H9 (cell line): ENCODE measurements around the gene SRPX. TPM values are rescaled to one million over a fixed set of nuclear protein-coding genes. Genes with fewer than 3 reads are reported as not detected.

Source experiments
- DNase-seq: peaks from one replicate; pipeline ENCODE4 v3.0.0-alpha.2; 2017
- H2AFZ ChIP-seq: one replicate; pipeline ENCODE4 v1.6.1; 2013; ENCODE audit warnings: mild to moderate bottlenecking, low read length, control low read depth, moderate library complexity
- H2AK5ac ChIP-seq: 2 replicates; pipeline ENCODE4 v1.6.1; 2013; ENCODE audit warnings: low read length, control low read depth, mixed read lengths; ENCODE audit not compliant: insufficient read length
- H2BK120ac ChIP-seq: one replicate; pipeline ENCODE4 v1.6.1; 2013; ENCODE audit warnings: low read depth, mild to moderate bottlenecking, low read length, control low read depth, inconsistent platforms; ENCODE audit not compliant: poor library complexity, severe bottlenecking
- H2BK12ac ChIP-seq: 2 replicates; pipeline ENCODE4 v1.6.1; 2013; ENCODE audit warnings: low read length, control low read depth, mixed read lengths, low read depth; ENCODE audit not compliant: insufficient read length
- H2BK15ac ChIP-seq: 2 replicates; pipeline ENCODE4 v1.6.1; 2013; ENCODE audit warnings: low read depth, low read length, control low read depth
- H2BK20ac ChIP-seq: one replicate; pipeline ENCODE4 v1.6.1; 2013; ENCODE audit warnings: low read depth, mild to moderate bottlenecking, low read length, control low read depth, inconsistent platforms; ENCODE audit not compliant: poor library complexity, severe bottlenecking
- H2BK5ac ChIP-seq: 2 replicates; pipeline ENCODE4 v1.6.1; 2013; ENCODE audit warnings: low read length, control low read depth, mixed read lengths; ENCODE audit not compliant: insufficient read length
- H3K14ac ChIP-seq: 2 replicates; pipeline ENCODE4 v1.6.1; 2013; ENCODE audit warnings: low read length, control low read depth; ENCODE audit not compliant: insufficient read depth
- H3K18ac ChIP-seq: 2 replicates; pipeline ENCODE4 v1.6.1; 2013; ENCODE audit warnings: low read depth, mild to moderate bottlenecking, mixed read lengths, low read length, control low read depth; ENCODE audit not compliant: insufficient read length
- H3K23ac ChIP-seq: 2 replicates; pipeline ENCODE4 v1.6.1; 2013; ENCODE audit warnings: low read length, control low read depth, mixed read lengths, low read depth; ENCODE audit not compliant: insufficient read length
- H3K23me2 ChIP-seq: 2 replicates; pipeline ENCODE4 v1.6.1; 2013; ENCODE audit warnings: low read depth, mild to moderate bottlenecking, mixed read lengths, low read length, control low read depth; ENCODE audit not compliant: insufficient read length, poor library complexity, severe bottlenecking
- H3K27ac ChIP-seq: 2 replicates; pipeline ENCODE4 v1.5.1; 2013; ENCODE audit warnings: low read length, control low read depth, mixed read lengths, low read depth; ENCODE audit not compliant: insufficient read length
- H3K27me3 ChIP-seq: 2 replicates; pipeline ENCODE4 v1.6.1; 2013; ENCODE audit warnings: low read length, control low read depth, inconsistent platforms; ENCODE audit not compliant: insufficient read depth
- H3K4ac ChIP-seq: 2 replicates; pipeline ENCODE4 v1.6.1; 2013; ENCODE audit warnings: low read depth, mild to moderate bottlenecking, control low read depth, inconsistent platforms, low read length, moderate library complexity
- H3K4me1 ChIP-seq: 2 replicates; pipeline ENCODE4 v1.6.1; 2013; ENCODE audit warnings: low read length, control low read depth, inconsistent platforms; ENCODE audit not compliant: insufficient read depth
- H3K4me2 ChIP-seq: 2 replicates; pipeline ENCODE4 v1.6.1; 2013; ENCODE audit warnings: low read length, control low read depth, mixed read lengths; ENCODE audit not compliant: insufficient read length, insufficient read depth
- H3K56ac ChIP-seq: 2 replicates; pipeline ENCODE4 v1.6.1; 2013; ENCODE audit warnings: low read depth, mild to moderate bottlenecking, mixed read lengths, low read length, control low read depth; ENCODE audit not compliant: insufficient read length
- H3K79me1 ChIP-seq: 2 replicates; pipeline ENCODE4 v1.6.1; 2013; ENCODE audit warnings: low read depth, mild to moderate bottlenecking, moderate library complexity, low read length, control low read depth, inconsistent platforms; ENCODE audit not compliant: insufficient read depth, poor library complexity, severe bottlenecking
- H3K79me2 ChIP-seq: 2 replicates; pipeline ENCODE4 v1.6.1; 2013; ENCODE audit warnings: low read length, control low read depth, inconsistent platforms; ENCODE audit not compliant: insufficient read depth
- H3K9ac ChIP-seq: 2 replicates; pipeline ENCODE4 v1.6.1; 2013; ENCODE audit warnings: low read length, control low read depth, mixed read lengths; ENCODE audit not compliant: insufficient read length; ENCODE audit errors: extremely low read depth
- H3K9me3 ChIP-seq: one replicate; pipeline ENCODE4 v1.6.1; 2013; ENCODE audit warnings: low read depth, low read length, inconsistent platforms; ENCODE audit not compliant: control insufficient read depth
- H3T11ph ChIP-seq: one replicate; pipeline ENCODE4 v1.6.1; 2013; ENCODE audit warnings: mild to moderate bottlenecking, low read length, control low read depth, inconsistent platforms
- H4K20me1 ChIP-seq: one replicate; pipeline ENCODE4 v1.6.1; 2013; ENCODE audit not compliant: control insufficient read depth, insufficient read length, insufficient read depth
- H4K5ac ChIP-seq: 2 replicates; pipeline ENCODE4 v1.6.1; 2013; ENCODE audit warnings: low read depth, mild to moderate bottlenecking, mixed read lengths, low read length, control low read depth; ENCODE audit not compliant: insufficient read length
- H4K8ac ChIP-seq: replicated peaks from 2 replicates; pipeline ENCODE4 v1.6.1; 2013; ENCODE audit warnings: low read length, control low read depth, mixed read lengths, low read depth; ENCODE audit not compliant: insufficient read length
- H4K91ac ChIP-seq: 2 replicates; pipeline ENCODE4 v1.6.1; 2013; ENCODE audit warnings: low read depth, mild to moderate bottlenecking, moderate library complexity, mixed read lengths, low read length, control low read depth; ENCODE audit not compliant: insufficient read length
- H3K27ac Mint-ChIP-seq, 3 experiments: 2 replicates in 2 of 3; 3 replicates in 1 of 3; pipeline ENCODE4 v1.8.0; 2020 to 2021; ENCODE audit warnings: mixed read lengths in 3 of 3, mild to moderate bottlenecking in 1 of 3, moderate library complexity in 1 of 3
- H3K27me3 Mint-ChIP-seq: 2 replicates; pipeline ENCODE4 v1.8.0; 2021; ENCODE audit warnings: low read depth, mild to moderate bottlenecking, moderate library complexity, mixed read lengths
- H3K36me3 Mint-ChIP-seq, 3 experiments: 2 replicates in 2 of 3; 3 replicates in 1 of 3; pipeline ENCODE4 v1.8.0; 2020 to 2021; ENCODE audit warnings: low read depth in 3 of 3, mixed read lengths in 3 of 3; ENCODE audit not compliant: insufficient read depth in 1 of 3
- H3K4me1 Mint-ChIP-seq, 2 experiments: 2 replicates each; pipeline ENCODE4 v1.8.0; 2020; ENCODE audit warnings: mixed read lengths in 2 of 2
- H3K4me3 Mint-ChIP-seq, 2 experiments: 2 replicates in 1 of 2; 3 replicates in 1 of 2; pipeline ENCODE4 v1.8.0; 2020 to 2021; ENCODE audit warnings: mild to moderate bottlenecking in 2 of 2, mixed read lengths in 2 of 2, moderate library complexity in 1 of 2
- H3K9me3 Mint-ChIP-seq, 2 experiments: 2 replicates in 1 of 2; 3 replicates in 1 of 2; pipeline ENCODE4 v1.8.0; 2020; ENCODE audit warnings: mild to moderate bottlenecking in 2 of 2, mixed read lengths in 2 of 2, moderate library complexity in 1 of 2
- WGBS: extraction: QIAGEN DNeasy Blood & Tissue Kit; methylation state at CpG from one replicate; pipeline ENCODE4 v1.1.7; 2013; ENCODE audit warnings: missing lambda C conversion rate, low lambda C conversion rate, mixed read lengths; ENCODE audit not compliant: insufficient read length; ENCODE audit errors: extremely low coverage; 5-methylcytosine and 5-hydroxymethylcytosine counted together
- total RNA-seq: library from RNA; stranded (reverse); gene quantifications from 2 replicates; pipeline ENCODE4 v1.2.1, GENCODE V29; 2021
- TF ChIP-seq, protein P1 (sequence below): fragments of 200-600 bp; sonication (generic); conservative IDR thresholded peaks from 3 replicates; pipeline ENCODE4 v1.8.0; 2021; ENCODE audit warnings: antibody characterized with exemption, mild to moderate bottlenecking

SRPX gene
- total RNA-seq, 1 experiment from 2014 or later = 2.8 TPM

- Histone ChIP-seq H4K5ac (no peak overlapping the region), H3K23ac (no peak overlapping the region), H3K79me2 (no peaks in the 10 kb centered on the region), H3K56ac (no peak overlapping the region), H3K79me1 (no peaks in the 10 kb centered on the region), H3K27me3 (no peaks in the 10 kb centered on the region), H3T11ph (no peak overlapping the region), H2BK120ac (no peak overlapping the region), H2AFZ (no peak overlapping the region), H3K4ac (no peak overlapping the region), H2BK5ac (no peak overlapping the region), H3K4me2 (no peak overlapping the region), H2BK20ac (no peak overlapping the region), H3K9ac (no peak overlapping the region), H3K14ac (no peak overlapping the region), H3K18ac (no peak overlapping the region), H3K4me1 (no peaks in the 10 kb centered on the region), H3K23me2 (no peaks in the 10 kb centered on the region), H4K91ac (no peak overlapping the region), H4K8ac (no peak overlapping the region), H4K20me1 (no peaks in the 10 kb centered on the region), H3K9me3 (no peaks in the 10 kb centered on the region), H2BK12ac (no peak overlapping the region), H2BK15ac (no peak overlapping the region), H3K27ac (no peak overlapping the region), H2AK5ac (no peak overlapping the region)
- no peak for DNase-seq
- Mint-ChIP-seq H3K27me3 (no peaks in the 10 kb centered on the region), H3K4me1 (peaks cover 3% of the 10 kb centered on the region in 2 experiments; a peak in 2 of 4 replicates), H3K27ac (no peak overlapping the region), H3K4me3 (no peak overlapping the region), H3K36me3 (0 out of 7 replicates have a peak, but pooled peaks cover 0 to 3% (median 0%) of the 10 kb centered on the region in 3 experiments), H3K9me3 (peaks cover 61 to 65% of the 10 kb centered on the region in 2 experiments)
- TF ChIP-seq, protein P1, sequence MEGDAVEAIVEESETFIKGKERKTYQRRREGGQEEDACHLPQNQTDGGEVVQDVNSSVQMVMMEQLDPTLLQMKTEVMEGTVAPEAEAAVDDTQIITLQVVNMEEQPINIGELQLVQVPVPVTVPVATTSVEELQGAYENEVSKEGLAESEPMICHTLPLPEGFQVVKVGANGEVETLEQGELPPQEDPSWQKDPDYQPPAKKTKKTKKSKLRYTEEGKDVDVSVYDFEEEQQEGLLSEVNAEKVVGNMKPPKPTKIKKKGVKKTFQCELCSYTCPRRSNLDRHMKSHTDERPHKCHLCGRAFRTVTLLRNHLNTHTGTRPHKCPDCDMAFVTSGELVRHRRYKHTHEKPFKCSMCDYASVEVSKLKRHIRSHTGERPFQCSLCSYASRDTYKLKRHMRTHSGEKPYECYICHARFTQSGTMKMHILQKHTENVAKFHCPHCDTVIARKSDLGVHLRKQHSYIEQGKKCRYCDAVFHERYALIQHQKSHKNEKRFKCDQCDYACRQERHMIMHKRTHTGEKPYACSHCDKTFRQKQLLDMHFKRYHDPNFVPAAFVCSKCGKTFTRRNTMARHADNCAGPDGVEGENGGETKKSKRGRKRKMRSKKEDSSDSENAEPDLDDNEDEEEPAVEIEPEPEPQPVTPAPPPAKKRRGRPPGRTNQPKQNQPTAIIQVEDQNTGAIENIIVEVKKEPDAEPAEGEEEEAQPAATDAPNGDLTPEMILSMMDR = no peak
- WGBS = no CpG with 5 or more reads among the region's 4 CpGs
Observed at GRCh38 chrX:38109042-38109898, 111.4 kb downstream of the SRPX start.
